Measurements from ENCODE around the gene SEPTIN5. TPM values are rescaled to one million over a fixed set of nuclear protein-coding genes. Genes with fewer than 3 reads are reported as not detected.

SEPTIN5 gene
- total RNA-seq, 1 donor from 2014 or later, result 197 TPM

- H3K4me3 Mint-ChIP-seq (ENCODE audit: unreplicated experiment), result no peak overlapping the region
- H3K9me3 Mint-ChIP-seq (ENCODE audit: low read depth), result no peaks in the 10 kb centered on the region
- no peaks in the 10 kb centered on the region for H3K36me3 Mint-ChIP-seq (ENCODE audit: low read depth)
- no peak for TF ChIP-seq CTCF (IDR thresholded peaks at IDR 0.05)
- H3K4me1 Mint-ChIP-seq (ENCODE audit: low read depth), result peaks cover 26% of the 10 kb centered on the region
- peaks cover 34% of the 10 kb centered on the region for H3K27me3 Mint-ChIP-seq (ENCODE audit: low read depth)
- no peak overlapping the region for H3K27ac Mint-ChIP-seq (ENCODE audit: unreplicated experiment)
- DNase-seq (ENCODE audit: low spot score), result no peak
Measured at GRCh38 chr22:19755722-19756287, 41.5 kb downstream of the SEPTIN5 start.

- TF ChIP-seq CTCF (IDR thresholded peaks at IDR 0.05), result peak; percentile 73
- Mint-ChIP-seq H3K27me3 (ENCODE audit: low read depth) (peaks cover 34% of the 10 kb centered on the region), H3K36me3 (ENCODE audit: low read depth) (no peaks in the 10 kb centered on the region), H3K4me1 (ENCODE audit: low read depth) (peaks cover 21% of the 10 kb centered on the region), H3K4me3 (ENCODE audit: unreplicated experiment) (no peak overlapping the region), H3K9me3 (ENCODE audit: low read depth) (no peaks in the 10 kb centered on the region), H3K27ac (ENCODE audit: unreplicated experiment) (no peak overlapping the region)
- no peak for DNase-seq (ENCODE audit: low spot score)
Measured at GRCh38 chr22:19756288-19757128, 42.2 kb downstream of the SEPTIN5 start.

- H3K27me3 Mint-ChIP-seq (ENCODE audit: low read depth), result peaks cover 36% of the 10 kb centered on the region
- no peaks in the 10 kb centered on the region for H3K9me3 Mint-ChIP-seq (ENCODE audit: low read depth)
- no peak overlapping the region for H3K27ac Mint-ChIP-seq (ENCODE audit: unreplicated experiment)
- no peak for TF ChIP-seq CTCF (IDR thresholded peaks at IDR 0.05)
- H3K4me3 Mint-ChIP-seq (ENCODE audit: unreplicated experiment), result no peak overlapping the region
- H3K4me1 Mint-ChIP-seq (ENCODE audit: low read depth), result peaks cover 24% of the 10 kb centered on the region
- H3K36me3 Mint-ChIP-seq (ENCODE audit: low read depth), result no peaks in the 10 kb centered on the region
- DNase-seq (ENCODE audit: low spot score), result no peak
Measured at GRCh38 chr22:19757140-19757984, 43.1 kb downstream of the SEPTIN5 start.

GRCh38 chr22:19757985-19758895, 43.9 kb downstream of the SEPTIN5 start:
- Mint-ChIP-seq H3K27ac (ENCODE audit: unreplicated experiment) (no peak overlapping the region), H3K27me3 (ENCODE audit: low read depth) (peaks cover 36% of the 10 kb centered on the region), H3K4me1 (ENCODE audit: low read depth) (peaks cover 24% of the 10 kb centered on the region), H3K36me3 (ENCODE audit: low read depth) (no peaks in the 10 kb centered on the region), H3K9me3 (ENCODE audit: low read depth) (no peaks in the 10 kb centered on the region), H3K4me3 (ENCODE audit: unreplicated experiment) (no peak overlapping the region)
- TF ChIP-seq CTCF (IDR thresholded peaks at IDR 0.05), result no peak
- DNase-seq (ENCODE audit: low spot score), result no peak
